Measurements from ENCODE around the gene CHL1.

The CHL1 gene

GRCh38 chr3:197828-198491 lies 1.4 kb downstream of the CHL1 start:
- no peak for TF ChIP-seq CTCF (IDR thresholded peaks at IDR 0.05; ENCODE audit: control insufficient read depth, extremely low read depth, insufficient read depth)
- DNase-seq (ENCODE audit: low read depth) = no peak
- H3K4me3 ChIP-seq (ENCODE audit: low read depth, low read length) = no peak overlapping the region

GRCh38 chr3:199835-200234 lies 3.3 kb downstream of the CHL1 start:
- TF ChIP-seq CTCF (IDR thresholded peaks at IDR 0.05; ENCODE audit: control insufficient read depth, extremely low read depth, insufficient read depth) = no peak
- H3K4me3 ChIP-seq (ENCODE audit: low read depth, low read length) = no peak overlapping the region
- DNase-seq (ENCODE audit: low read depth) = no peak

GRCh38 chr3:200758-201325 lies 4.3 kb downstream of the CHL1 start:
- no peak overlapping the region for H3K4me3 ChIP-seq (ENCODE audit: low read depth, low read length)
- no peak for TF ChIP-seq CTCF (IDR thresholded peaks at IDR 0.05; ENCODE audit: control insufficient read depth, extremely low read depth, insufficient read depth)
- no peak for DNase-seq (ENCODE audit: low read depth)

GRCh38 chr3:204102-204501 lies 7.5 kb downstream of the CHL1 start:
- TF ChIP-seq CTCF (IDR thresholded peaks at IDR 0.05; ENCODE audit: control insufficient read depth, extremely low read depth, insufficient read depth) = no peak
- no peak for DNase-seq (ENCODE audit: low read depth)
- H3K4me3 ChIP-seq (ENCODE audit: low read depth, low read length) = no peak overlapping the region

GRCh38 chr3:207973-208372 lies 11.4 kb downstream of the CHL1 start:
- no peak for TF ChIP-seq CTCF (IDR thresholded peaks at IDR 0.05; ENCODE audit: control insufficient read depth, extremely low read depth, insufficient read depth)
- no peak for DNase-seq (ENCODE audit: low read depth)
- no peak overlapping the region for H3K4me3 ChIP-seq (ENCODE audit: low read depth, low read length)

GRCh38 chr3:210669-211068 lies 14.1 kb downstream of the CHL1 start:
- H3K4me3 ChIP-seq (ENCODE audit: low read depth, low read length) = no peak overlapping the region
- DNase-seq (ENCODE audit: low read depth) = no peak
- no peak for TF ChIP-seq CTCF (IDR thresholded peaks at IDR 0.05; ENCODE audit: control insufficient read depth, extremely low read depth, insufficient read depth)

GRCh38 chr3:212432-212831 lies 15.9 kb downstream of the CHL1 start:
- TF ChIP-seq CTCF (IDR thresholded peaks at IDR 0.05; ENCODE audit: control insufficient read depth, extremely low read depth, insufficient read depth) = no peak
- no peak for DNase-seq (ENCODE audit: low read depth)
- no peak overlapping the region for H3K4me3 ChIP-seq (ENCODE audit: low read depth, low read length)
